Measurements from ENCODE around the gene ANKRD63.

The ANKRD63 gene

GRCh38 chr15:40323239-40323952 is 40.5 kb upstream of the ANKRD63 start, which contains the start of gene INAFM2:
TSS of gene INAFM2 (plus strand) at chr15:40323692. CDS start at chr15:40324056, 364 bp downstream.
- Histone ChIP-seq H2AFZ (ENCODE audit: low read depth, low read length) (no peak within 1 kb of the TSS), H3K9me3 (ENCODE audit: low read length) (no peaks in the 10 kb centered on the region), H3K36me3 (ENCODE audit: insufficient read depth, low read length) (no peaks in the 10 kb centered on the region), H3K27me3 (ENCODE audit: insufficient read depth, low read length) (peaks cover 9% of the 10 kb centered on the region), H3K4me1 (ENCODE audit: insufficient read depth, low read length) (peaks cover 60% of the 10 kb centered on the region), H3K4me3 (ENCODE audit: low read length) (peak within 1 kb of the TSS; percentile 82)

DNA sequence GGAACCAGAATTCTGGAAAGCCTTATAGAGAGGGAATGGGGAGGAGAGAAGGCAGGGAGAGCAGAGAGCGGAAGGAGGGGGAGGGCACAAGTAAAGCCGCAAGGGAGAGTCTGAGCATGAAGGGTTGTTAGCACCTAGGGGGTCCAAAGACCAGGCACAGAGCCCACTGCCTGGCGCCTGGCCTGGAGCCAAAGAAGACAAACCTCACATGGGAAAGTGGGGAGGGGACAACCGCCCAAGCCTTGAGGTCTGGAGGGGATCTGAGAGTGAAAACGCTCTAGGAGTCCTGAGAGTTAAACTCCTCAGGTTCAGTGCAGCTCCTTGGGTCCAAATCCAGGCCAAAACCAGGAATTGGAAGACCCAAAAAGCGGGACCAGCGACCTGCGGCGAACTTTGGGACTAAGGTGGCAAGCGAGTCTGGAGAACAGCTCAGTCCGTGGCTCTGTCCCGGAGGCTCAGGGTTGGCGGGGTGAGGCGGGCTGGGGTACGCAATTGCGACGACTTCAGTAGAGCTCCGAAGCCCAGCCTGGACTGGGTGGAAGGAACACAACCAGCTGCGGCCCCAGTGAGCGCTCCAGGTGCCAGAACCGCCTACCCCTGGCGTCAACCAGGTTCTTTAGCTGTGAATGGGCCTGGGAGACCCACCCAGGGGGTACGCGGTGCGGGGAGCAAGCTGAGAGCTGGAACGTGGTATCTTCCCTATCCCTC is 39.8 kb upstream of the ANKRD63 start:
- Histone ChIP-seq H3K4me1 (ENCODE audit: insufficient read depth, low read length) (peaks cover 53% of the 10 kb centered on the region), H3K36me3 (ENCODE audit: insufficient read depth, low read length) (no peaks in the 10 kb centered on the region), H3K4me3 (ENCODE audit: low read length) (peak overlapping the region; percentile 82), H3K27me3 (ENCODE audit: insufficient read depth, low read length) (peaks cover 9% of the 10 kb centered on the region), H3K9me3 (ENCODE audit: low read length) (no peaks in the 10 kb centered on the region), H2AFZ (ENCODE audit: low read depth, low read length) (no peak overlapping the region)

- Histone ChIP-seq H3K4me3 (ENCODE audit: low read length) (no peak overlapping the region), H3K4me1 (ENCODE audit: insufficient read depth, low read length) (peaks cover 37% of the 10 kb centered on the region), H3K27me3 (ENCODE audit: insufficient read depth, low read length) (peaks cover 13% of the 10 kb centered on the region), H3K36me3 (ENCODE audit: insufficient read depth, low read length) (no peaks in the 10 kb centered on the region), H2AFZ (ENCODE audit: low read depth, low read length) (no peak overlapping the region), H3K9me3 (ENCODE audit: low read length) (no peaks in the 10 kb centered on the region)
Measured at GRCh38 chr15:40320931-40321371, 38.1 kb upstream of the ANKRD63 start.

- no peaks in the 10 kb centered on the region for H3K9me3 ChIP-seq (ENCODE audit: low read length)
- peaks cover 31% of the 10 kb centered on the region for H3K4me1 ChIP-seq (ENCODE audit: insufficient read depth, low read length)
- no peak overlapping the region for H3K4me3 ChIP-seq (ENCODE audit: low read length)
- peaks cover 14% of the 10 kb centered on the region for H3K27me3 ChIP-seq (ENCODE audit: insufficient read depth, low read length)
- no peaks in the 10 kb centered on the region for H3K36me3 ChIP-seq (ENCODE audit: insufficient read depth, low read length)
- H2AFZ ChIP-seq (ENCODE audit: low read depth, low read length), result no peak overlapping the region
Measured at GRCh38 chr15:40320409-40320808, 37.5 kb upstream of the ANKRD63 start.

DNA sequence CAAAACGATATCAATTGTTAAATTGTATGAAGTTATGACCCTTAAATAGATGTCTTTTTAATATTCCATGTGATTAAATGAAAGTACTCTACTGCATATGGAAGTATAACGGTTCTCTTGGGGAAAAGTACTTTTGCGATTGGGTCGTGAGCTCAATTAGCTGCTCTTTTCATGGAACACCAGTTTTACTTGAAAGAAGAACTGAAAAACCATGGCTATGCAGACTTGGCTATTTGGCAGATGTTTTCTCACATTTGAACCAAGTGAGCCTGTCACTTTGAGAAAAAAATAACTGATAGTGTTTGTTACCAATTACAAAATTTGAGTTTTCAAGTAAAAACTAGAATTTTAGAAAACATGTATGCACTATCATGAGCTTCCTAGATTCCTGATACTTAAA is 34.7 kb upstream of the ANKRD63 start:
- Histone ChIP-seq H3K36me3 (ENCODE audit: insufficient read depth, low read length) (no peaks in the 10 kb centered on the region), H3K27me3 (ENCODE audit: insufficient read depth, low read length) (peaks cover 10% of the 10 kb centered on the region), H3K9me3 (ENCODE audit: low read length) (no peaks in the 10 kb centered on the region), H2AFZ (ENCODE audit: low read depth, low read length) (no peak overlapping the region), H3K4me1 (ENCODE audit: insufficient read depth, low read length) (peaks cover 15% of the 10 kb centered on the region), H3K4me3 (ENCODE audit: low read length) (no peak overlapping the region)

DNA sequence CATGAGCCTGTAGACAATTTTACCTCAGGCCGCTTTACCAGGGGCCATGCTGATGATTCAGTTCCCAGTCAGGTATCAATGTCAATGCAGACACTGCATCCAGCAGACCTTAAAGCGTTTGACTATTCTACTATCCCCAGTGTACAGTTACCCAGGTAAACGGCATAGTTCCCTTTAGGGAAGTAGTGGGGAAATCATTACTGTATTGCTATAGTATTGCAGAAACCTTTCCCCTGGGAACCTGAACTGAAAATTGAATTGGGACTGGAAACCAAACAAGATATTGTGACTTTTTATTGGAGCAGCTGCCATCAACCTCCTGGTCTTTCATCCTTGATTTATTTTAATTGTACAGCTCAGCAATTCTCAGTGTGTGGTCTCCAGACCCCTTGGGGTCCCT is 34.1 kb upstream of the ANKRD63 start:
- Histone ChIP-seq H3K9me3 (ENCODE audit: low read length) (no peaks in the 10 kb centered on the region), H3K27me3 (ENCODE audit: insufficient read depth, low read length) (peaks cover 5% of the 10 kb centered on the region), H3K4me3 (ENCODE audit: low read length) (no peak overlapping the region), H3K36me3 (ENCODE audit: insufficient read depth, low read length) (no peaks in the 10 kb centered on the region), H2AFZ (ENCODE audit: low read depth, low read length) (no peak overlapping the region), H3K4me1 (ENCODE audit: insufficient read depth, low read length) (peaks cover 9% of the 10 kb centered on the region)

DNA sequence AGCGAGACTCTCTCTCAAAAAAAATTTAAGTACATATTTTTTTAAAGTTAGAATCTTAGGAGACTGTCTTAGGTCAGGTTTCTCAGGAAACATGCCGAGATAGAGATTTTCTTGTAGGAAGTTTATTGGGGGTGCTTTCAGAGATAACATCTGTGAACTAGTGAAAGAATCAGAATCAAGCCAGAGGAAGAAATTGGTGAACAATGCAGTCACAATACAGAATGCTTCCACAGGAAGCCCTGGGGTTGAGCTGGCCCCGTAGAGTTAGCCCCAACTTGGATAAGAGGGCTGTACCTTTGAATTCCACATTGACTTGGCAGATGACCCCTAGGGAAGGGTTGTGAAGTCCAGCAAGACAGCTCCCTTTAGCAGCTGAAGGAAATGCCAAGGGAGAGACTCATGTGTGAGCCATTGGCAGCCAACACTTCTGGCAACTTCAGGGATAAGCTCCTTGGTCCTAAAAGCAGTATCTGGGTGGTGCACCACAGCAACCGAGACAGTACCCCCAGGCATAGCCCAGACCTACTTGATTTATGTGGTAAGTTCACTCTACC is 31.9 kb upstream of the ANKRD63 start:
- H3K36me3 ChIP-seq (ENCODE audit: insufficient read depth, low read length), result no peaks in the 10 kb centered on the region
- no peaks in the 10 kb centered on the region for H3K9me3 ChIP-seq (ENCODE audit: low read length)
- peaks cover 2% of the 10 kb centered on the region for H3K4me1 ChIP-seq (ENCODE audit: insufficient read depth, low read length)
- peaks cover 5% of the 10 kb centered on the region for H3K27me3 ChIP-seq (ENCODE audit: insufficient read depth, low read length)
- H2AFZ ChIP-seq (ENCODE audit: low read depth, low read length), result no peak overlapping the region
- H3K4me3 ChIP-seq (ENCODE audit: low read length), result no peak overlapping the region

DNA sequence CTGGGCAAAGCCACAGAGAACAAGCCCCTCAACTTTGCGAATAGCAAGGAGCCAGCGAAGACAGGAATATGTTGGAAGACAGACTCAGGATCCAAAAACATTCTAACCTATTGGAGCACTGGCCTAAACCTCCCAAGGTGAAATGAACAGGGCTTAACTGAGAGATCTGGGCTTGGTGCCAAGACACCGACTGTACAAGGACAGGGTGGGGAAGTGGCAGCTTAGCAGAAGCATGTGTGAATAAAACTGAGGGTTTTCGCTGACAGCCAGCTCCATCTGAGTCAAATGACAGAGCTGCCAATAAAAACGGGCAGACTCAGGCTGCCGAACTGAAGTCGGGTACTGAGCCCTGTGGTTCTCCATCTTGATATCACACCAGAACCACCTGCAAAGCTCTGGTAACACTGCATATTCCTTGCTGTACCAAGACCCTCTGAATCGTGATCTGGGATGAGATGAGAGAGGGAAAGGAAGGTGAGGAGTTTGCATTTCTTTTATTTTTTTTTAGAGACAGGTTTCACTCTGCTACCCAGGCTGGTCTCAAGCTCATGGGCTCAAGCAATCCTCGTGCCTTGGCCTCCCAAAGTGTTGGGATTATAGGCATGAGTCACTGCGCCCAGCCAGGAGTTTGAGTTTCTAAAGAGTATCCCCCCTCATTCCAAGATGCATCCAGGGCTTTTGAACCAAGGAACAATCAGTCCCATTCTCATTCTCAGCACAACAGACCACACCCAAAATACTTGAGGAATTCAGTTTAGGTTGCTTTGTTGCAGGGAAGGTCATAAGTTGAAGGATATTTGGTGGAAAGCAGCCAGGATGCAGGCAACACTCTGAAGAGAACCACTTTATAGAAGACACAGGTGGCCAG is 30.9 kb upstream of the ANKRD63 start:
- Histone ChIP-seq H3K4me1 (ENCODE audit: insufficient read depth, low read length) (peaks cover 12% of the 10 kb centered on the region), H3K36me3 (ENCODE audit: insufficient read depth, low read length) (no peaks in the 10 kb centered on the region), H3K27me3 (ENCODE audit: insufficient read depth, low read length) (peaks cover 5% of the 10 kb centered on the region), H3K9me3 (ENCODE audit: low read length) (no peaks in the 10 kb centered on the region), H2AFZ (ENCODE audit: low read depth, low read length) (no peak overlapping the region), H3K4me3 (ENCODE audit: low read length) (no peak overlapping the region)

- H3K4me3 ChIP-seq (ENCODE audit: low read length), result no peak overlapping the region
- no peaks in the 10 kb centered on the region for H3K9me3 ChIP-seq (ENCODE audit: low read length)
- peaks cover 5% of the 10 kb centered on the region for H3K27me3 ChIP-seq (ENCODE audit: insufficient read depth, low read length)
- H3K36me3 ChIP-seq (ENCODE audit: insufficient read depth, low read length), result no peaks in the 10 kb centered on the region
- no peak overlapping the region for H2AFZ ChIP-seq (ENCODE audit: low read depth, low read length)
- peaks cover 20% of the 10 kb centered on the region for H3K4me1 ChIP-seq (ENCODE audit: insufficient read depth, low read length)
Measured at GRCh38 chr15:40312370-40313158, 29.7 kb upstream of the ANKRD63 start.

GRCh38 chr15:40310993-40311392 is 28.1 kb upstream of the ANKRD63 start:
- Histone ChIP-seq H3K4me1 (ENCODE audit: insufficient read depth, low read length) (peaks cover 25% of the 10 kb centered on the region), H3K27me3 (ENCODE audit: insufficient read depth, low read length) (peaks cover under 1% of the 10 kb centered on the region), H3K4me3 (ENCODE audit: low read length) (no peak overlapping the region), H3K36me3 (ENCODE audit: insufficient read depth, low read length) (no peaks in the 10 kb centered on the region), H3K9me3 (ENCODE audit: low read length) (no peaks in the 10 kb centered on the region), H2AFZ (ENCODE audit: low read depth, low read length) (no peak overlapping the region)

DNA sequence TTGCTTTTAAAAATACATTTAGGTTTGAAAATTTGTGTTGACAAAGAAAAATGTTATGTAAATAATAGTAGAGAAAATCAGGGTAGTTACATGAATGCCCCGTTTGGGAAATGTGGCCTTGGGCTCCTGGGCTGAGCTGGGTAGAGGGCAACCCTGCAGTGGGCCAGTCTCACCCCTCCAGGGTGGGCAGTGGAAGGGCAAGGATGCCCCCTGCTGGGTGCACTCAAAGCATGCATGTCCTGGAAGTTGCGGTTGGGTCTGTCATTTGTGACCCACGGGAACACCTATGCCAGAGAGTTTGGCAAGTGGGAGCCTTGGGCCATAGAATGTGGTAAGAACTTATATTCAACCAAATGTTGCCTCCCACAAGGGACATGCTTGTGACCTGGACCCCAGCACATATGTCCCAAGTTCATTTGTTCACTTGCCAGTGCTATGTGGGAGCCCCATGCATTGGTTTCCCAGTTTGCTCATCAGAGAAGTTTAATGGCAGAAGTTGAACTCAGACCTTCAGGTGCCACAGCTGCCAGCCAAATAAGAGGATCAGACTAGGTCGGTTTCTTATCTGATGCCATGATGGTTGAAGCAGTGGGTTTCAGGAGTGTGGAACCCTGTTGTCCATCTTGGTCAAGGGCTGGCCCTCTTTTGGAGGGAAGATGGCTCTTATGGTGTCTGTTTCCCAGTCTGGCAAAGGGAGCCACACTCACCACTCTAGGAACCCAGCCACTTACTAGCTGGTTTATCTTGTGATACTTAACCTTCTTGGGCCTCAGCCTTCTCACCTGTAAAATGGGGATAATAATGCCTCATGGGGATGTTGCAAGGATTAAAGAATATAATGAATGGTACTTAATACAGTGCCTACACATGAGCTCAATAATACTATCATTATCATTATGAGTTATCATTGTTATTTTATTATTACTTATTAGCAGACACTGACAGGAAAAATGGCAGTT is 27.4 kb upstream of the ANKRD63 start:
- H3K4me1 ChIP-seq (ENCODE audit: insufficient read depth, low read length), result peaks cover 25% of the 10 kb centered on the region
- H3K9me3 ChIP-seq (ENCODE audit: low read length), result no peaks in the 10 kb centered on the region
- no peak overlapping the region for H2AFZ ChIP-seq (ENCODE audit: low read depth, low read length)
- no peaks in the 10 kb centered on the region for H3K36me3 ChIP-seq (ENCODE audit: insufficient read depth, low read length)
- no peak overlapping the region for H3K4me3 ChIP-seq (ENCODE audit: low read length)
- no peaks in the 10 kb centered on the region for H3K27me3 ChIP-seq (ENCODE audit: insufficient read depth, low read length)
